ENCODE results near the gene TULP1.

The TULP1 gene

DNA sequence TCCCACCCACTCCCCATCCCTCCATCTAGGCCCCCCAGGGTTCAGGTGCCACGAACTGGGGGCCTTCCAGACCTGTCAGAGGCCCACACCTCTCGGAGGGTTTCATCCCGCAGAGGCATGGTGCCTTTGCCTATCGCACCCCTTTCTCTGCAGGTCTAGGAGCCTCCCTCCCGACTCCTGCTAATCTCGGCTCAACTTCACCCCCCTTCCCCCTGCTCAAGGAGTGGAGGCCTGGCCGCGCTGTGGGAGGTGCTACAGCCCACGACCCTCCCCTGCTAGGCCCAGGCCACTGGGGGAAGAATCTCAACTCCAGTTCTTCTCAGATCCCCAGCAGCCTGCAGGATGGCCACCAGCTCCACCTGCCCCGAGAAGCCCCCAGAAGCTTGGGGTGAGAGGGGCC, at the start of gene TULP1:
Gene TULP1, minus strand, starts transcription at position 157 of the 400 bp plus-strand sequence. Its CDS starts 38 bp downstream, at position 119.
- H3K4me3 ChIP-seq, result no peak within 1 kb of the TSS
- H3K36me3 ChIP-seq (ENCODE audit: insufficient read depth, low read length), result no peaks in the 10 kb centered on the region
- no peaks in the 10 kb centered on the region for H3K9me3 ChIP-seq (ENCODE audit: low read depth, low read length)
- H3K27ac ChIP-seq, result no peak within 1 kb of the TSS
- H3K9ac ChIP-seq (ENCODE audit: insufficient read length), result no peak within 1 kb of the TSS
- TF ChIP-seq FOXP2 (optimal IDR thresholded peaks at IDR 0.05; ENCODE audit: control extremely low read depth, extremely low read length, insufficient read depth) (no peak), POLR2AphosphoS5 (IDR thresholded peaks at IDR 0.05; ENCODE audit: borderline replicate concordance, low read depth, low read length) (no peak), EZH2 (IDR thresholded peaks at IDR 0.05) (no peak)
- DNase-seq (ENCODE audit: low read depth, low spot score), result no peak

DNA sequence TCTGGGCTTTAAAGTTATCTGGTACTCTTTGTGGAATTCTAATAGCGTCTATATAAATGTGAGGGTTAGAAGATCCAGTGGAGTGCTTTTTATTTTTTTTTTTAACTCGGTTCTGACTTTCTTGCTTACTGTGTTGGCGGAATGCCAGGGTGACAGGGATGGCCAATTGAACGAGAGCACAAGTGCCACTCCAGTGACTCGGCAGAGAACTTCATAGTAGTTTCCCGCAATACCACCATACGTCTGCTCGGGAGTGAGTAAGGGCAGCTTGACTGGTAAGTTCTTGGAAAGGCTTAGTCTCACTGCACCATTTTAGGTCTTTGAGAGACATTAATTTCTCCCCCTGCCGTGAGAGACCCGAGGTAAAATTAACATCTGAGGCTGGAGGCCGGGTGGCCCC, 49.4 kb upstream of the TULP1 start:
- DNase-seq (ENCODE audit: low read depth, low spot score), result no peak
- TF ChIP-seq EZH2 (IDR thresholded peaks at IDR 0.05) (no peak), POLR2AphosphoS5 (IDR thresholded peaks at IDR 0.05; ENCODE audit: borderline replicate concordance, low read depth, low read length) (no peak), FOXP2 (optimal IDR thresholded peaks at IDR 0.05; ENCODE audit: control extremely low read depth, extremely low read length, insufficient read depth) (no peak)
- Histone ChIP-seq H3K4me3 (no peak overlapping the region), H3K27ac (no peak overlapping the region), H3K36me3 (ENCODE audit: insufficient read depth, low read length) (no peaks in the 10 kb centered on the region), H3K9ac (ENCODE audit: insufficient read length) (no peak overlapping the region), H3K9me3 (ENCODE audit: low read depth, low read length) (no peaks in the 10 kb centered on the region)

- H3K9ac ChIP-seq (ENCODE audit: insufficient read length), result no peak overlapping the region
- DNase-seq (ENCODE audit: low read depth, low spot score), result no peak
- TF ChIP-seq POLR2AphosphoS5 (IDR thresholded peaks at IDR 0.05; ENCODE audit: borderline replicate concordance, low read depth, low read length), result no peak
- no peak for TF ChIP-seq FOXP2 (optimal IDR thresholded peaks at IDR 0.05; ENCODE audit: control extremely low read depth, extremely low read length, insufficient read depth)
- TF ChIP-seq EZH2 (IDR thresholded peaks at IDR 0.05), result no peak
- H3K9me3 ChIP-seq (ENCODE audit: low read depth, low read length), result no peaks in the 10 kb centered on the region
- no peaks in the 10 kb centered on the region for H3K36me3 ChIP-seq (ENCODE audit: insufficient read depth, low read length)
- H3K4me3 ChIP-seq, result no peak overlapping the region
- H3K27ac ChIP-seq, result no peak overlapping the region
These were observed 48.4 kb upstream of the TULP1 start for GRCh38 chr6:35561113-35561512.

DNA sequence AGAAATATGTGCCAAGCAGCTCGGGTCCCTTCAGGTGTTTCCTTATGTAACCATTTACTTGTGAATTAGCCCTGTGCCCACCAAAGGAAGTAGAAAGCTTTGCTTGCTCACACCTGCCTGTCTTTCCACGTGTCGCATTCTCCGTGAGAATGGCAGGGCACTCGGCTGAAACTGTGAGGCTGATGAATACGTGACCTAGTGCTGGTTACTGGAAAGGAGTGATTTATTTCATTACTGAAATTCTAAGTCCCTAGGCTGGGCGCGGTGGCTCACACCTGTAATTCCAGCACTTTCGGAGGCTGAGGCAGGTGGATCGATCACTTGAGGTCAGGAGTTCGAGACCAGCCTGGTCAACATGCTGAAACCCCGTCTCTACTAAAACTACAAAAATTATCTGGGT, 45.9 kb upstream of the TULP1 start:
- Histone ChIP-seq H3K4me3 (no peak overlapping the region), H3K36me3 (ENCODE audit: insufficient read depth, low read length) (no peaks in the 10 kb centered on the region), H3K9me3 (ENCODE audit: low read depth, low read length) (no peaks in the 10 kb centered on the region), H3K27ac (no peak overlapping the region), H3K9ac (ENCODE audit: insufficient read length) (no peak overlapping the region)
- TF ChIP-seq EZH2 (IDR thresholded peaks at IDR 0.05) (no peak), POLR2AphosphoS5 (IDR thresholded peaks at IDR 0.05; ENCODE audit: borderline replicate concordance, low read depth, low read length) (no peak), FOXP2 (optimal IDR thresholded peaks at IDR 0.05; ENCODE audit: control extremely low read depth, extremely low read length, insufficient read depth) (no peak)
- DNase-seq (ENCODE audit: low read depth, low spot score), result no peak

GRCh38 chr6:35557239-35557638, 44.5 kb upstream of the TULP1 start:
- no peak for DNase-seq (ENCODE audit: low read depth, low spot score)
- TF ChIP-seq FOXP2 (optimal IDR thresholded peaks at IDR 0.05; ENCODE audit: control extremely low read depth, extremely low read length, insufficient read depth), result no peak
- TF ChIP-seq POLR2AphosphoS5 (IDR thresholded peaks at IDR 0.05; ENCODE audit: borderline replicate concordance, low read depth, low read length), result no peak
- TF ChIP-seq EZH2 (IDR thresholded peaks at IDR 0.05), result no peak
- Histone ChIP-seq H3K9ac (ENCODE audit: insufficient read length) (no peak overlapping the region), H3K9me3 (ENCODE audit: low read depth, low read length) (no peaks in the 10 kb centered on the region), H3K27ac (no peak overlapping the region), H3K4me3 (no peak overlapping the region), H3K36me3 (ENCODE audit: insufficient read depth, low read length) (no peaks in the 10 kb centered on the region)

DNA sequence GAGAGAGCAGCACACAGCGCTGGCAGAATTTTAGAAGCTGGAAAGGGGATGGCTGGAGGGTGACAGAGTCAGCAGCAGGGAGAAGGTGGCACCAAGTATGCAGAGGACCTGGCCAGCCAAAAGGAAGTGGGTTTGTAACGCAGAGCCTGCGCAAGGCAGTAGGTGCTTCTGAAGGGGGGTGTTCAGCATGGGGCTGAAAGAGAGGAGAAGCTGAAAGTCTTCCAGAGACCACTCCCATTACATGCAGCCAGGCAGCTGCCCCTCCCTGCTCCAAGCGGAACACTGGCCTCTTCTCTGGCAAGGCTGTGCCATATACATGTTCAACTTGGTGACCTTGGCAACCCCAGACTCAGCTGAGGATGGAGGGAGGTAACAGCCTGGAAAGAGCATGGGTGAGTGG, 42.1 kb upstream of the TULP1 start:
- Histone ChIP-seq H3K27ac (no peak overlapping the region), H3K9me3 (ENCODE audit: low read depth, low read length) (no peaks in the 10 kb centered on the region), H3K9ac (ENCODE audit: insufficient read length) (no peak overlapping the region), H3K36me3 (ENCODE audit: insufficient read depth, low read length) (no peaks in the 10 kb centered on the region), H3K4me3 (no peak overlapping the region)
- TF ChIP-seq EZH2 (IDR thresholded peaks at IDR 0.05) (no peak), FOXP2 (optimal IDR thresholded peaks at IDR 0.05; ENCODE audit: control extremely low read depth, extremely low read length, insufficient read depth) (no peak), POLR2AphosphoS5 (IDR thresholded peaks at IDR 0.05; ENCODE audit: borderline replicate concordance, low read depth, low read length) (no peak)
- no peak for DNase-seq (ENCODE audit: low read depth, low spot score)

GRCh38 chr6:35553315-35553714, 40.6 kb upstream of the TULP1 start:
- DNase-seq (ENCODE audit: low read depth, low spot score), result no peak
- Histone ChIP-seq H3K36me3 (ENCODE audit: insufficient read depth, low read length) (no peaks in the 10 kb centered on the region), H3K9me3 (ENCODE audit: low read depth, low read length) (no peaks in the 10 kb centered on the region), H3K4me3 (no peak overlapping the region), H3K9ac (ENCODE audit: insufficient read length) (no peak overlapping the region), H3K27ac (no peak overlapping the region)
- TF ChIP-seq EZH2 (IDR thresholded peaks at IDR 0.05) (no peak), POLR2AphosphoS5 (IDR thresholded peaks at IDR 0.05; ENCODE audit: borderline replicate concordance, low read depth, low read length) (no peak), FOXP2 (optimal IDR thresholded peaks at IDR 0.05; ENCODE audit: control extremely low read depth, extremely low read length, insufficient read depth) (no peak)

- peak; percentile 16 for DNase-seq (ENCODE audit: low read depth, low spot score)
- Histone ChIP-seq H3K27ac (no peak overlapping the region), H3K36me3 (ENCODE audit: insufficient read depth, low read length) (no peaks in the 10 kb centered on the region), H3K4me3 (no peak overlapping the region), H3K9me3 (ENCODE audit: low read depth, low read length) (no peaks in the 10 kb centered on the region), H3K9ac (ENCODE audit: insufficient read length) (no peak overlapping the region)
- no peak for TF ChIP-seq POLR2AphosphoS5 (IDR thresholded peaks at IDR 0.05; ENCODE audit: borderline replicate concordance, low read depth, low read length)
- TF ChIP-seq EZH2 (IDR thresholded peaks at IDR 0.05), result no peak
- no peak for TF ChIP-seq FOXP2 (optimal IDR thresholded peaks at IDR 0.05; ENCODE audit: control extremely low read depth, extremely low read length, insufficient read depth)
These were observed 39.7 kb upstream of the TULP1 start for GRCh38 chr6:35552285-35552917.

GRCh38 chr6:35550437-35550836, 37.7 kb upstream of the TULP1 start:
- Histone ChIP-seq H3K36me3 (ENCODE audit: insufficient read depth, low read length) (no peaks in the 10 kb centered on the region), H3K9ac (ENCODE audit: insufficient read length) (no peak overlapping the region), H3K4me3 (no peak overlapping the region), H3K27ac (no peak overlapping the region), H3K9me3 (ENCODE audit: low read depth, low read length) (no peaks in the 10 kb centered on the region)
- DNase-seq (ENCODE audit: low read depth, low spot score), result no peak
- no peak for TF ChIP-seq FOXP2 (optimal IDR thresholded peaks at IDR 0.05; ENCODE audit: control extremely low read depth, extremely low read length, insufficient read depth)
- no peak for TF ChIP-seq POLR2AphosphoS5 (IDR thresholded peaks at IDR 0.05; ENCODE audit: borderline replicate concordance, low read depth, low read length)
- no peak for TF ChIP-seq EZH2 (IDR thresholded peaks at IDR 0.05)

Data from SK-N-MC (cell line).